Loucy (cell line): ENCODE data around the gene SIK1.
"Not testable (repeated sequence)": the region's sequence is repeated elsewhere in the genome, so short reads cannot be mapped to it uniquely, and the experiment has no call there.

Experiments used
- EZH2phosphoT487 ChIP-seq: fragments of 200-600 bp; IDR thresholded peaks from 2 replicates; pipeline ENCODE4 v1.6.1; 2018; ENCODE audit warnings: antibody characterized with exemption, mild to moderate bottlenecking, moderate library complexity, borderline replicate concordance
- TF ChIP-seq, protein P1 (sequence below): fragments of 200-600 bp; sonication (generic); conservative IDR thresholded peaks from 2 replicates; pipeline ENCODE4 v1.5.1; 2014; ENCODE audit warnings: mild to moderate bottlenecking, antibody characterized with exemption, low read length

DNA sequence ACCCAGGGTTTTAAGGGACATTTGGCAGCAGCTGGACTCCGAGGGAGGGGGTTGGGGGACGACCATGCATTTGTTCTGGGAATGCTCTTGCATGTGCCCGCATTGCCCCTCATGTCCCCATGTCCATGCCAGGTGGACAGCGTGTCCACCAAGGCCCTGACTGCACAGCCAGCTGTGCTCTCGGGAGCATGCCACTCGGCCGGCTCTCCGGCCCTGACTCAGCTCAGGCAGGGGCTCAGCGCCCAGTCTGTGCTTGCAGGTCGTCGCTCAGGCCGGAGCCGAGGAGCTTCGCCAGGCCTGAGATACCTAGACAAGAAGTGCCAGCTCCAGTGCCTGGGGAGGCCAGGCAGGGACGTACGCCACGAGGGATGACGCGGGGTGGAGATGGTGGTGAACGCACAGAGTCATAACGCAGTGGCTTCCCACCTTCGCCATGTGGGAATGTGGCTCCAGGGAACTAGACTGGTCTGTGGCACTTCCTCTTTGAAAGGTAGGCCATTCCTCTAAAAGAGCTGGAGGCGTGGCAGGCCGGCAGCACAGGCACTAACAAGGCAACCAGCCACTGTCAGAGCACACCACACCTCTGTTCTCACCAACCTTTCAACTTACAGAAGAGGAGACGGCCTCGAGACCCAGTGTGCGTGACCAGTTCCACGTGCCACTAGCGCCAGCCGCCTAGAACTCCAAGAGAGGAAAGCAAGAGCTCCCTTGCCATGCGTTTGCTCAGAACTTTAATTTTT, 43.0 kb upstream of the SIK1 start:
- TF ChIP-seq, protein P1, sequence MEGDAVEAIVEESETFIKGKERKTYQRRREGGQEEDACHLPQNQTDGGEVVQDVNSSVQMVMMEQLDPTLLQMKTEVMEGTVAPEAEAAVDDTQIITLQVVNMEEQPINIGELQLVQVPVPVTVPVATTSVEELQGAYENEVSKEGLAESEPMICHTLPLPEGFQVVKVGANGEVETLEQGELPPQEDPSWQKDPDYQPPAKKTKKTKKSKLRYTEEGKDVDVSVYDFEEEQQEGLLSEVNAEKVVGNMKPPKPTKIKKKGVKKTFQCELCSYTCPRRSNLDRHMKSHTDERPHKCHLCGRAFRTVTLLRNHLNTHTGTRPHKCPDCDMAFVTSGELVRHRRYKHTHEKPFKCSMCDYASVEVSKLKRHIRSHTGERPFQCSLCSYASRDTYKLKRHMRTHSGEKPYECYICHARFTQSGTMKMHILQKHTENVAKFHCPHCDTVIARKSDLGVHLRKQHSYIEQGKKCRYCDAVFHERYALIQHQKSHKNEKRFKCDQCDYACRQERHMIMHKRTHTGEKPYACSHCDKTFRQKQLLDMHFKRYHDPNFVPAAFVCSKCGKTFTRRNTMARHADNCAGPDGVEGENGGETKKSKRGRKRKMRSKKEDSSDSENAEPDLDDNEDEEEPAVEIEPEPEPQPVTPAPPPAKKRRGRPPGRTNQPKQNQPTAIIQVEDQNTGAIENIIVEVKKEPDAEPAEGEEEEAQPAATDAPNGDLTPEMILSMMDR = not testable (repeated sequence)
- not testable (repeated sequence) for TF ChIP-seq EZH2phosphoT487
